ENCODE data around the gene KIF1C. TPM values are rescaled to one million over a fixed set of nuclear protein-coding genes. Genes with fewer than 3 reads are reported as not detected.
"Not testable (repeated sequence)": the region's sequence is repeated elsewhere in the genome, so short reads cannot be mapped to it uniquely, and the experiment has no call there.

The KIF1C gene
- total RNA-seq, 3 donors from 2014 or later (not counting 1 experiment from before 2014, with no cell fraction given) = 17.1 to 28.6 (median 22.2) TPM

GRCh38 chr17:5055543-5055942 is 57.8 kb downstream of the KIF1C start:
- intact Hi-C loops (cut with micrococcal nuclease) = no loop called here
- ATAC-seq (no peak), DNase-seq (no peak)
- Mint-ChIP-seq H3K36me3 (no peaks in the 10 kb centered on the region), H3K27ac (no peak overlapping the region), H3K9me3 (no peaks in the 10 kb centered on the region), H3K27me3 (ENCODE audit: low read depth in 2 of 2) (no peaks in the 10 kb centered on the region), H3K4me1 (no peaks in the 10 kb centered on the region), H3K4me3 (no peak overlapping the region)
- no peak overlapping the region for H3K4me3 ChIP-seq (ENCODE audit: low read length)
- H3K27ac ChIP-seq (ENCODE audit: low read length) = no peak overlapping the region
- TF ChIP-seq CTCF (IDR thresholded peaks at IDR 0.05) = no peak
- no peaks in the 10 kb centered on the region for H3K4me1 ChIP-seq (ENCODE audit: control insufficient read depth, insufficient read depth, low read length)
- 92% methylated on average over 10 of the region's 10 CpGs for WGBS (ENCODE audit: insufficient coverage)
- H3K36me3 ChIP-seq (ENCODE audit: control insufficient read depth, insufficient read depth, low read length) = no peaks in the 10 kb centered on the region
- no peaks in the 10 kb centered on the region for H3K27me3 ChIP-seq (ENCODE audit: control insufficient read depth, insufficient read depth, low read length)
- H3K9me3 ChIP-seq (ENCODE audit: control insufficient read depth, insufficient read depth, low read length) = no peaks in the 10 kb centered on the region

- Histone ChIP-seq H3K4me3 (ENCODE audit: low read length) (no peak overlapping the region), H3K9me3 (ENCODE audit: control insufficient read depth, insufficient read depth, low read length) (no peaks in the 10 kb centered on the region), H3K36me3 (ENCODE audit: control insufficient read depth, insufficient read depth, low read length) (no peaks in the 10 kb centered on the region), H3K27ac (ENCODE audit: low read length) (no peak overlapping the region), H3K27me3 (ENCODE audit: control insufficient read depth, insufficient read depth, low read length) (no peaks in the 10 kb centered on the region), H3K4me1 (ENCODE audit: control insufficient read depth, insufficient read depth, low read length) (peaks cover 3% of the 10 kb centered on the region)
- Mint-ChIP-seq H3K4me1 (no peaks in the 10 kb centered on the region), H3K9me3 (no peaks in the 10 kb centered on the region), H3K36me3 (no peaks in the 10 kb centered on the region), H3K27me3 (ENCODE audit: low read depth in 2 of 2) (peaks cover 0 to 11% of the 10 kb centered on the region in 2 donors), H3K4me3 (no peak overlapping the region), H3K27ac (no peak overlapping the region)
- no peak for TF ChIP-seq CTCF (IDR thresholded peaks at IDR 0.05)
- no peak for DNase-seq
- WGBS (ENCODE audit: insufficient coverage) = 83% methylated on average over 1 of the region's 1 CpG
- intact Hi-C loops (cut with micrococcal nuclease) = no loop called here
- ATAC-seq = no peak
These were observed 67.5 kb downstream of the KIF1C start for GRCh38 chr17:5065227-5065744.

GRCh38 chr17:5068236-5068635 is 70.5 kb downstream of the KIF1C start:
- Histone ChIP-seq H3K27ac (ENCODE audit: low read length) (no peak overlapping the region), H3K27me3 (ENCODE audit: control insufficient read depth, insufficient read depth, low read length) (no peaks in the 10 kb centered on the region), H3K4me3 (ENCODE audit: low read length) (no peak overlapping the region), H3K4me1 (ENCODE audit: control insufficient read depth, insufficient read depth, low read length) (no peaks in the 10 kb centered on the region), H3K36me3 (ENCODE audit: control insufficient read depth, insufficient read depth, low read length) (no peaks in the 10 kb centered on the region), H3K9me3 (ENCODE audit: control insufficient read depth, insufficient read depth, low read length) (no peaks in the 10 kb centered on the region)
- no peak overlapping the region for H3K27ac Mint-ChIP-seq
- no peaks in the 10 kb centered on the region for H3K9me3 Mint-ChIP-seq
- 93% methylated on average over 3 of the region's 3 CpGs for WGBS (ENCODE audit: insufficient coverage)
- no peaks in the 10 kb centered on the region for H3K4me1 Mint-ChIP-seq
- DNase-seq (no peak), ATAC-seq (no peak)
- TF ChIP-seq CTCF (IDR thresholded peaks at IDR 0.05) = no peak
- no peak overlapping the region for H3K4me3 Mint-ChIP-seq
- peaks cover 0 to 16% of the 10 kb centered on the region in 2 donors for H3K27me3 Mint-ChIP-seq (ENCODE audit: low read depth in 2 of 2)
- intact Hi-C loops (cut with micrococcal nuclease) = no loop called here
- H3K36me3 Mint-ChIP-seq = no peaks in the 10 kb centered on the region

GRCh38 chr17:5069724-5070123 is 72.0 kb downstream of the KIF1C start:
- TF ChIP-seq CTCF (IDR thresholded peaks at IDR 0.05) = no peak
- WGBS (ENCODE audit: insufficient coverage) = 93% methylated on average over 4 of the region's 4 CpGs
- no peaks in the 10 kb centered on the region for H3K4me1 ChIP-seq (ENCODE audit: control insufficient read depth, insufficient read depth, low read length)
- intact Hi-C loops (cut with micrococcal nuclease) = no loop called here
- Mint-ChIP-seq H3K9me3 (no peaks in the 10 kb centered on the region), H3K27me3 (ENCODE audit: low read depth in 2 of 2) (peaks cover 0 to 16% of the 10 kb centered on the region in 2 donors), H3K4me1 (no peaks in the 10 kb centered on the region), H3K27ac (no peak overlapping the region), H3K36me3 (no peaks in the 10 kb centered on the region), H3K4me3 (no peak overlapping the region)
- H3K9me3 ChIP-seq (ENCODE audit: control insufficient read depth, insufficient read depth, low read length) = no peaks in the 10 kb centered on the region
- H3K27me3 ChIP-seq (ENCODE audit: control insufficient read depth, insufficient read depth, low read length) = no peaks in the 10 kb centered on the region
- DNase-seq (no peak), ATAC-seq (no peak)
- no peak overlapping the region for H3K4me3 ChIP-seq (ENCODE audit: low read length)
- H3K27ac ChIP-seq (ENCODE audit: low read length) = no peak overlapping the region
- H3K36me3 ChIP-seq (ENCODE audit: control insufficient read depth, insufficient read depth, low read length) = no peaks in the 10 kb centered on the region

GRCh38 chr17:5075472-5075871 is 77.7 kb downstream of the KIF1C start:
- H3K27ac ChIP-seq (ENCODE audit: low read length); ATAC-seq; DNase-seq; H3K4me3 ChIP-seq (ENCODE audit: low read length); H3K27me3 ChIP-seq (ENCODE audit: control insufficient read depth, insufficient read depth, low read length); intact Hi-C loops (cut with micrococcal nuclease); H3K9me3 Mint-ChIP-seq; H3K9me3 ChIP-seq (ENCODE audit: control insufficient read depth, insufficient read depth, low read length); H3K36me3 ChIP-seq (ENCODE audit: control insufficient read depth, insufficient read depth, low read length); H3K36me3 Mint-ChIP-seq; H3K27me3 Mint-ChIP-seq (ENCODE audit: low read depth in 2 of 2); H3K4me3 Mint-ChIP-seq; H3K27ac Mint-ChIP-seq: not testable (repeated sequence)
- H3K4me1 ChIP-seq (ENCODE audit: control insufficient read depth, insufficient read depth, low read length) = peaks cover 17% of the 10 kb centered on the region
- WGBS (ENCODE audit: insufficient coverage) = 92% methylated on average over 4 of the region's 5 CpGs
- H3K4me1 Mint-ChIP-seq = peaks cover 21 to 22% of the 10 kb centered on the region in 2 donors

Measured in natural killer cell (primary cell).